CD4-positive, alpha-beta T cell (primary cell): ENCODE data around the gene ZBTB14. TPM values are rescaled to one million over a fixed set of nuclear protein-coding genes. Genes with fewer than 3 reads are reported as not detected.

Experiments used
- ATAC-seq: fragments of 200-7000 bp; cut with Tn5 transposase; one replicate; pipeline ENCODE4 v1.10.0; 2022; ENCODE audit warnings: mild to moderate bottlenecking; ENCODE audit not compliant: poor library complexity
- CTCF ChIA-PET: fragments of 350-600 bp; sonication (Branson Sonifier 250); formaldehyde crosslinking; loops from one replicate; lab custom pipeline; 2021; ENCODE audit warnings: antibody characterized with exemption, inconsistent platforms; lab: Charles Lee
- POLR2A ChIA-PET: fragments of 350-600 bp; sonication (Branson Sonifier 250); formaldehyde crosslinking; loops from one replicate; lab custom pipeline; 2021; ENCODE audit warnings: antibody characterized with exemption, inconsistent platforms; lab: Charles Lee
- DNase-seq, 14 experiments: peaks; one replicate each; pipeline ENCODE4 v3.0.0-alpha.2; 2013 to 2020; ENCODE audit warnings: mixed read lengths in 2 of 14
- H3K27ac ChIP-seq, 2 donors: one replicate each; pipeline versions ENCODE4 v1.5.1 to v1.7.0; 2013; ENCODE audit warnings: low read length in 2 of 2, low read depth in 1 of 2, mild to moderate bottlenecking in 1 of 2
- H3K27me3 ChIP-seq, 2 experiments: 1 replicate in 1 of 2; 2 replicates in 1 of 2; pipeline versions ENCODE4 v1.6.1 to v1.7.0; 2013; ENCODE audit warnings: low read length in 2 of 2, control low read depth in 1 of 2, mild to moderate bottlenecking in 1 of 2, moderate library complexity in 1 of 2; ENCODE audit not compliant: insufficient read depth in 2 of 2, control insufficient read depth in 1 of 2
- H3K36me3 ChIP-seq: one replicate; pipeline ENCODE4 v1.6.1; 2013; ENCODE audit warnings: low read length, control low read depth; ENCODE audit not compliant: insufficient read depth
- H3K4me1 ChIP-seq: one replicate; pipeline ENCODE4 v1.6.1; 2013; ENCODE audit warnings: low read length, control low read depth; ENCODE audit not compliant: insufficient read depth
- H3K4me3 ChIP-seq: one replicate; pipeline ENCODE4 v1.5.1; 2013; ENCODE audit warnings: mild to moderate bottlenecking, low read length, moderate library complexity
- H3K9me3 ChIP-seq, 2 experiments: 1 replicate in 1 of 2; 2 replicates in 1 of 2; pipeline versions ENCODE4 v1.6.1 to v1.7.0; 2013; ENCODE audit warnings: low read length in 2 of 2, mild to moderate bottlenecking in 2 of 2, control low read depth in 1 of 2, moderate library complexity in 1 of 2; ENCODE audit not compliant: control insufficient read depth in 1 of 2, insufficient read depth in 1 of 2
- H3K27ac Mint-ChIP-seq: one replicate; pipeline ENCODE4 v1.8.0; 2020; ENCODE audit warnings: mixed read lengths
- H3K27me3 Mint-ChIP-seq: one replicate; pipeline ENCODE4 v1.8.0; 2021; ENCODE audit warnings: mixed read lengths
- H3K36me3 Mint-ChIP-seq: one replicate; pipeline ENCODE4 v1.8.0; 2021; ENCODE audit warnings: low read depth, mixed read lengths
- H3K4me1 Mint-ChIP-seq: one replicate; pipeline ENCODE4 v1.8.0; 2021; ENCODE audit warnings: low read depth, mixed read lengths
- H3K4me3 Mint-ChIP-seq: one replicate; pipeline ENCODE4 v1.8.0; 2020; ENCODE audit warnings: mild to moderate bottlenecking, mixed read lengths
- H3K9me3 Mint-ChIP-seq: one replicate; pipeline ENCODE4 v1.8.0; 2020; ENCODE audit warnings: mixed read lengths
- CTCF ChIP-seq: fragments of 200-600 bp; IDR thresholded peaks from one replicate; pipeline ENCODE4 v1.8.0; 2022; ENCODE audit warnings: antibody characterized with exemption, mild to moderate bottlenecking
- intact Hi-C, 2 experiments: fragments of 100-400 bp; cut with DNase I in 1 of 2; cut with micrococcal nuclease in 1 of 2; formaldehyde crosslinking; loops; one replicate each; pipeline versions ENCODE4 v1.15.1 to v1.9.0; 2023 to 2025; cut with DNase I, micrococcal nuclease
- total RNA-seq, 174 experiments: library from RNA in 2 of 174; stranded (reverse) in 2 of 174; gene quantifications; one replicate each; pipeline ENCODE4 v1.2.3 and lab custom pipeline; 2021 to 2026

The ZBTB14 gene
- total RNA-seq, 2 experiments from 2014 or later: 26.6 to 27.4 TPM

- CTCF ChIA-PET: interaction anchor here (1.4 kb wide), 1 partner anchor 17 kb away, joined by 4 read pairs; no protein-coding TSS in a partner anchor
- H3K36me3 ChIP-seq: no peaks in the 10 kb centered on the region
- POLR2A ChIA-PET: interaction anchor here (0.8 to 6.4 kb wide), 2 partner anchors 11 to 16 kb away, joined by 3 to 93 read pairs; partner anchors contain the start of gene ZBTB14
- ATAC-seq (no peak), DNase-seq (no peak)
- TF ChIP-seq CTCF: no peak
- H3K9me3 ChIP-seq: no peaks in the 10 kb centered on the region
- no peaks in the 10 kb centered on the region for H3K27me3 ChIP-seq
- Mint-ChIP-seq H3K4me1 (peaks cover 28% of the 10 kb centered on the region), H3K27ac (no peak overlapping the region), H3K36me3 (no peaks in the 10 kb centered on the region), H3K4me3 (peak overlapping the region; percentile 58), H3K9me3 (no peaks in the 10 kb centered on the region), H3K27me3 (no peaks in the 10 kb centered on the region)
- no peak overlapping the region for H3K4me3 ChIP-seq
- peaks cover 6% of the 10 kb centered on the region for H3K4me1 ChIP-seq
- intact Hi-C loops: no loop called here
- no peak overlapping the region for H3K27ac ChIP-seq
Observed at GRCh38 chr18:5311301-5311989, 15.9 kb upstream of the ZBTB14 start.

GRCh38 chr18:5309888-5310470 lies 14.5 kb upstream of the ZBTB14 start:
- DNase-seq: peak in 11 of 14 experiments; percentile 4 to 74 (median 26)
- no peak for TF ChIP-seq CTCF

GRCh38 chr18:5305835-5306234 lies 10.3 kb upstream of the ZBTB14 start:
- no peaks in the 10 kb centered on the region for H3K36me3 ChIP-seq
- H3K4me3 ChIP-seq: no peak overlapping the region
- DNase-seq (no peak), ATAC-seq (no peak)
- TF ChIP-seq CTCF: no peak
- no peaks in the 10 kb centered on the region for H3K9me3 Mint-ChIP-seq
- H3K4me1 ChIP-seq: peaks cover 6% of the 10 kb centered on the region
- H3K27ac Mint-ChIP-seq: no peak overlapping the region
- ChIA-PET CTCF (no interaction called here), POLR2A (interaction anchor here (3.5 kb wide), 1 partner anchor 10 kb away, joined by 46 read pairs; the partner anchor contains the start of gene ZBTB14)
- peaks cover 17% of the 10 kb centered on the region for H3K4me1 Mint-ChIP-seq
- H3K27ac ChIP-seq: no peak overlapping the region
- no peaks in the 10 kb centered on the region for H3K36me3 Mint-ChIP-seq
- intact Hi-C loops: no loop called here
- no peak overlapping the region for H3K4me3 Mint-ChIP-seq
- H3K27me3 Mint-ChIP-seq: peaks cover 26% of the 10 kb centered on the region
- H3K9me3 ChIP-seq: no peaks in the 10 kb centered on the region
- peaks cover 0 to 4% of the 10 kb centered on the region in 2 experiments for H3K27me3 ChIP-seq

More at GRCh38 chr18:5309888-5310470, 14.5 kb upstream of the ZBTB14 start:
- H3K4me3 Mint-ChIP-seq: peak overlapping the region; percentile 87
- peak overlapping the region; percentile 29 to 68 for H3K27ac ChIP-seq
- no peaks in the 10 kb centered on the region for H3K9me3 ChIP-seq
- peak overlapping the region; percentile 88 for H3K27ac Mint-ChIP-seq
- CTCF ChIA-PET: no interaction called here
- no peaks in the 10 kb centered on the region for H3K9me3 Mint-ChIP-seq
- H3K27me3 Mint-ChIP-seq: no peaks in the 10 kb centered on the region
- no peaks in the 10 kb centered on the region for H3K36me3 Mint-ChIP-seq
- POLR2A ChIA-PET: interaction anchor here (0.5 to 6.4 kb wide), 5 partner anchors 14 to 1135 kb away, joined by 3 to 93 read pairs (median 4); partner anchors contain the start of gene ZBTB14
- H3K36me3 ChIP-seq: no peaks in the 10 kb centered on the region
- intact Hi-C loops: loop anchor here in 1 of 2 experiments (1.0 kb wide), 1 partner anchor 14 kb away; no protein-coding TSS in a partner anchor
- peaks cover 28% of the 10 kb centered on the region for H3K4me1 Mint-ChIP-seq
- no peaks in the 10 kb centered on the region for H3K27me3 ChIP-seq
- ATAC-seq: peak; percentile 93
- H3K4me3 ChIP-seq: peak overlapping the region; percentile 52
- H3K4me1 ChIP-seq: peaks cover 6% of the 10 kb centered on the region
